Smooth muscle cell (in vitro differentiated cells): ENCODE results near the gene PEX19. TPM values are rescaled to one million over a fixed set of nuclear protein-coding genes. Genes with fewer than 3 reads are reported as not detected.

Experiments
- DNase-seq: peaks from one replicate; lab custom pipeline; 2025; ENCODE audit not compliant: unreplicated experiment; lab: John Stamatoyannopoulos, UW
- H2AFZ ChIP-seq: fragments of 200-600 bp; sonication (generic); 2 replicates; pipeline ENCODE4 v1.6.0; 2016; ENCODE audit warnings: antibody characterized with exemption, low read depth, mild to moderate bottlenecking
- H3F3A ChIP-seq: fragments of 200-600 bp; sonication (generic); 2 replicates; pipeline ENCODE4 v1.6.0; 2017; ENCODE audit warnings: antibody characterized with exemption, low read depth
- H3K27ac ChIP-seq: fragments of 200-600 bp; sonication (generic); 2 replicates; pipeline ENCODE4 v1.5.1; 2016; ENCODE audit warnings: low read depth, mild to moderate bottlenecking
- H3K27me3 ChIP-seq: fragments of 200-600 bp; sonication (generic); 2 replicates; pipeline ENCODE4 v1.6.1; 2016; ENCODE audit warnings: low read depth, mild to moderate bottlenecking
- H3K36me3 ChIP-seq: fragments of 200-600 bp; sonication (generic); 2 replicates; pipeline ENCODE4 v1.5.1; 2016; ENCODE audit warnings: low read depth
- H3K4me1 ChIP-seq: fragments of 200-600 bp; sonication (generic); 2 replicates; pipeline ENCODE4 v1.5.1; 2016; ENCODE audit warnings: low read depth
- H3K4me2 ChIP-seq: fragments of 200-600 bp; sonication (generic); 2 replicates; pipeline ENCODE4 v1.6.0; 2016; ENCODE audit warnings: mild to moderate bottlenecking
- H3K4me3 ChIP-seq: fragments of 200-600 bp; sonication (generic); 2 replicates; pipeline ENCODE4 v1.5.1; 2016; ENCODE audit warnings: mild to moderate bottlenecking
- H3K79me2 ChIP-seq: fragments of 200-600 bp; sonication (generic); 2 replicates; pipeline ENCODE4 v1.6.0; 2016; ENCODE audit warnings: low read depth, mild to moderate bottlenecking
- H3K9ac ChIP-seq: fragments of 200-600 bp; sonication (generic); 2 replicates; pipeline ENCODE4 v1.6.0; 2016; ENCODE audit warnings: low read depth
- H3K9me3 ChIP-seq: fragments of 200-600 bp; sonication (generic); replicated peaks from 2 replicates; pipeline ENCODE4 v1.5.1; 2016; ENCODE audit warnings: low read depth
- H4K20me1 ChIP-seq: fragments of 200-600 bp; sonication (generic); 2 replicates; pipeline ENCODE4 v1.6.0; 2016; ENCODE audit warnings: low read depth
- WGBS: methylation state at CpG from one replicate; pipeline ENCODE4 v1.1.7; 2016; ENCODE audit warnings: low lambda C conversion rate; 5-methylcytosine and 5-hydroxymethylcytosine counted together
- polyA plus RNA-seq: library from polyadenylated mRNA; unstranded; fragments of >200 nt; fragmentation: Nextera tagmentation; extraction: Ambion mirVana; gene quantifications from 2 replicates; pipeline ENCODE4 v1.2.1, GENCODE V29; 2016
- total RNA-seq: library from RNA; depleted of rRNA; stranded (reverse); fragments of >200 nt; gene quantifications from 2 replicates; pipeline ENCODE4 v1.2.3, GENCODE V29; 2014
- TF ChIP-seq, protein P1 (sequence below): fragments of 200-600 bp; sonication (generic); IDR thresholded peaks from 2 replicates; pipeline ENCODE4 v1.5.1; 2017; ENCODE audit warnings: borderline replicate concordance, mild to moderate bottlenecking, antibody characterized with exemption; ENCODE audit not compliant: insufficient read depth, poor library complexity, severe bottlenecking

Gene PEX19
- total and polyA plus RNA-seq, 2 experiments from 2014 or later: 34.5 to 47.1 TPM

DNA sequence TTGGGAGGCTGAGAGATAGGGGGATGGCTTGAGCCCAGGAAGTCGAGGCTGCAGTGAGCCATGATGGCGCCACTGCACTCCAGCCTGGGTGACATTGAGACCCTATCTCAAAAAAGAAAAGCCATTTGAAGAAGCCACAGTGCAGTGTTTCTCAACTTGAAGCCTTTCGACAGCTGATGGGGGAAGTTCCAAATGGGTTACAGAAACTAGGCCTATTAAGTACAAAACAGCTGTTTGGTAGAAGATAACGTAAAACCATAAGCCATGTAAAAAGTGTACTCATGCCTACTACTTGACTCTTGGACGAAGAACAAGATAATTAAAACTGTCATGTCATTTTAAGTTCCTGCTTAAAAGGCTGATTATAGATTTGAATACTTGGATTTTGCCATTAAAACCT is 41.5 kb upstream of the PEX19 start:
- Histone ChIP-seq H3K9me3 (no peaks in the 10 kb centered on the region), H3K36me3 (peaks cover 58% of the 10 kb centered on the region), H3K4me2 (no peak overlapping the region), H3F3A (peaks cover 12% of the 10 kb centered on the region), H3K27ac (no peak overlapping the region), H3K4me1 (no peaks in the 10 kb centered on the region), H3K9ac (no peak overlapping the region), H4K20me1 (peaks cover 100% of the 10 kb centered on the region), H3K27me3 (no peaks in the 10 kb centered on the region), H3K4me3 (no peak overlapping the region), H2AFZ (no peak overlapping the region), H3K79me2 (peaks cover 97% of the 10 kb centered on the region)
- 79% methylated on average over 5 of the region's 5 CpGs for WGBS
- no peak for DNase-seq
- TF ChIP-seq, protein P1, sequence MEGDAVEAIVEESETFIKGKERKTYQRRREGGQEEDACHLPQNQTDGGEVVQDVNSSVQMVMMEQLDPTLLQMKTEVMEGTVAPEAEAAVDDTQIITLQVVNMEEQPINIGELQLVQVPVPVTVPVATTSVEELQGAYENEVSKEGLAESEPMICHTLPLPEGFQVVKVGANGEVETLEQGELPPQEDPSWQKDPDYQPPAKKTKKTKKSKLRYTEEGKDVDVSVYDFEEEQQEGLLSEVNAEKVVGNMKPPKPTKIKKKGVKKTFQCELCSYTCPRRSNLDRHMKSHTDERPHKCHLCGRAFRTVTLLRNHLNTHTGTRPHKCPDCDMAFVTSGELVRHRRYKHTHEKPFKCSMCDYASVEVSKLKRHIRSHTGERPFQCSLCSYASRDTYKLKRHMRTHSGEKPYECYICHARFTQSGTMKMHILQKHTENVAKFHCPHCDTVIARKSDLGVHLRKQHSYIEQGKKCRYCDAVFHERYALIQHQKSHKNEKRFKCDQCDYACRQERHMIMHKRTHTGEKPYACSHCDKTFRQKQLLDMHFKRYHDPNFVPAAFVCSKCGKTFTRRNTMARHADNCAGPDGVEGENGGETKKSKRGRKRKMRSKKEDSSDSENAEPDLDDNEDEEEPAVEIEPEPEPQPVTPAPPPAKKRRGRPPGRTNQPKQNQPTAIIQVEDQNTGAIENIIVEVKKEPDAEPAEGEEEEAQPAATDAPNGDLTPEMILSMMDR: no peak

DNA sequence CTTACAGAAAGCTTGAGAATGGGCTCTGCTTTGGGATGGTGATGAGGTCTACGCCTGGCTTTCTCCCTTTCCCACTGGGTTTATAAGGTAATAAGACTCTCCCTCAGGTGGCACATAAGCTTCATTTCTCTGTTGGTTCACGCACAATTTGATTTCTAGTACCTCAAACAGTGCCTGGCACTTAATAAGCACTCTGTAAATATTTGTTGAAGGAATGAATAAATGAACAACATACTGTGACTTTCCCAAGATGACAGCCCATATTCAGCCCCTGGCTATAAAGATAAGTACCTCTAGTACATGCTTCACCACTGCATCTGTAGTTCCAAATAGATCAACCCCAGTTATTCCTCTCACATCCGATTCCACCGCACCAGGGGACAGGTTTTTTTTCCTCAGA is 40.3 kb upstream of the PEX19 start:
- Histone ChIP-seq H3K4me1 (no peaks in the 10 kb centered on the region), H3K27ac (peak overlapping the region; percentile 0), H3K27me3 (no peaks in the 10 kb centered on the region), H4K20me1 (peaks cover 100% of the 10 kb centered on the region), H3K4me2 (no peak overlapping the region), H3F3A (peaks cover 12% of the 10 kb centered on the region), H3K36me3 (peaks cover 48% of the 10 kb centered on the region), H2AFZ (no peak overlapping the region), H3K79me2 (peaks cover 97% of the 10 kb centered on the region), H3K9me3 (no peaks in the 10 kb centered on the region), H3K4me3 (no peak overlapping the region), H3K9ac (no peak overlapping the region)
- WGBS: over 99% methylated on average over 4 of the region's 4 CpGs
- TF ChIP-seq, protein P1: no peak
- no peak for DNase-seq

DNA sequence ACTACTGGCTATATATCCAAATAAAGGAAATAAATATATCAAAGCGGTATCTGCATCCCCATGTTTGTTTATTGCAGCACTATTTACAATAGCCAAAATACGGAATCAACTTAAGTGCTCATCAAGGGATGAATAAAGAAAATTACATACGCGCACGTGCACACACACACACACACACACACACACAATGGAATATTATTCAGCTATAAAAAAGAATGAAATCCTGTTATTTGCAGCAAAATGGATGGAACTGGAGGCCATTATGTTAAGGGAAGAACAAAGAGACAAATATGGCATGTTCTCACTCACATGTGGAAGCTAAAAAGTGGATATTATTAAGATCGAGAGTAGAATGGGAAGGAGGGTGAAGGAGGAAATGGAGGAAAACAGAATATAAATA is 37.9 kb upstream of the PEX19 start:
- 97% methylated on average over 6 of the region's 6 CpGs for WGBS

DNA sequence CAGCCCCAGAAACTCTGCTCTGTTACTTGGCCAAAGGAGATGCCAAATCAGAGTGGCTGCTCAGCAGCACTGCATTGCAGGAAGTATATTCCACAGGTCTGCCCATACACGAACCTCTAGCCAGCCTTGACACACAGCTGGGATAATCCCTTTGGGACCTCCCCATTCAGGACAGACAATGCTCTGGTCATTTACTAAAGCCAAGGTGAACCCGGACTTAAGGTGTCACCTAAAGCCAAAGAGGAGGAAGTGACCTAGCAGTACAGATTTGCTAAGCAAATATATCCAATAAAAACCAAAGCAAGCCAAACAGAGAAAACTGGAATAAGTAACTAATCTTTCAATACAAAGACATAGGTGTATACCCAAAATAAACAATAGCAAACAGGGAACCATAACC is 30.4 kb upstream of the PEX19 start:
- peaks cover 3% of the 10 kb centered on the region for H3F3A ChIP-seq
- H3K4me2 ChIP-seq: no peak overlapping the region
- no peaks in the 10 kb centered on the region for H3K4me1 ChIP-seq
- peaks cover 71% of the 10 kb centered on the region for H3K36me3 ChIP-seq
- H3K4me3 ChIP-seq: no peak overlapping the region
- TF ChIP-seq, protein P1: no peak
- peaks cover 76% of the 10 kb centered on the region for H3K79me2 ChIP-seq
- H2AFZ ChIP-seq: no peak overlapping the region
- 97% methylated on average over 2 of the region's 2 CpGs for WGBS
- no peaks in the 10 kb centered on the region for H3K9me3 ChIP-seq
- H3K27ac ChIP-seq: no peak overlapping the region
- H3K27me3 ChIP-seq: no peaks in the 10 kb centered on the region
- peaks cover 87% of the 10 kb centered on the region for H4K20me1 ChIP-seq
- no peak for DNase-seq
- H3K9ac ChIP-seq: no peak overlapping the region

More for the DNA sequence above, 37.9 kb upstream of the PEX19 start:
- Histone ChIP-seq H3K27ac (no peak overlapping the region), H3K36me3 (peaks cover 54% of the 10 kb centered on the region), H4K20me1 (peaks cover 98% of the 10 kb centered on the region), H3F3A (peaks cover 8% of the 10 kb centered on the region), H3K9ac (no peak overlapping the region), H3K4me1 (no peaks in the 10 kb centered on the region), H3K27me3 (no peaks in the 10 kb centered on the region), H3K4me3 (no peak overlapping the region), H3K4me2 (no peak overlapping the region), H3K79me2 (peaks cover 96% of the 10 kb centered on the region), H3K9me3 (no peaks in the 10 kb centered on the region), H2AFZ (no peak overlapping the region)
- no peak for DNase-seq
- TF ChIP-seq, protein P1: no peak
